Fibroblast of pulmonary artery (primary cell): ENCODE results near the gene XXYLT1.
A peak's percentile ranks its signal among the peaks of the same experiment; 100 is the strongest.

Source experiments
- DNase-seq: peaks from one replicate; pipeline ENCODE4 v3.0.0-alpha.2; 2010; ENCODE audit warnings: low read depth
- H3K4me3 ChIP-seq: replicated peaks from 2 replicates; pipeline ENCODE4 v1.5.1; 2011; ENCODE audit warnings: low read depth, mild to moderate bottlenecking, control low read depth, low read length, moderate library complexity
- TF ChIP-seq, protein P1 (sequence below): IDR thresholded peaks from 2 replicates; pipeline ENCODE4 v1.5.1; 2011; ENCODE audit warnings: mild to moderate bottlenecking, control low read depth, low read length, inconsistent platforms; ENCODE audit errors: missing control alignments

The XXYLT1 gene

DNA sequence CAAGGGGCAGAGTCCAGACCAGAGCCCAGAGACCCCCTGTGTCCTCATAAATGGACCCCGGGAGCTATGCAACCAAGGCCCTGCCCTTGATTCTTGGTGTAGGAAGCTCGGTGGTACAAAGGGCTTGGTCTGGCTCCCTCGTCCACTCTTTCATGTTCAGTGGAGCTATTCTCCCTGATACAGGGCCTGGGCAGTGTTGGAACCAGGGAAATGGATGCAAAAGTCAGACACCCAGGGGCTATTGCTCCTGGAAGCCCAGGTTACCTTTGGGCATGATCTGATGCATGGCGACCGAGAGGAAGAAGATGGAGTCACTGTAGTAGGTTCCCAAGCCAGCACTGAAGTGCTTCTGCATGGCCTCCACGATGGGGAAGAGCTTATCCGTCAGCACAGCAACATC, 44.5 kb downstream of the XXYLT1 start:
- no peak for DNase-seq
- TF ChIP-seq, protein P1, sequence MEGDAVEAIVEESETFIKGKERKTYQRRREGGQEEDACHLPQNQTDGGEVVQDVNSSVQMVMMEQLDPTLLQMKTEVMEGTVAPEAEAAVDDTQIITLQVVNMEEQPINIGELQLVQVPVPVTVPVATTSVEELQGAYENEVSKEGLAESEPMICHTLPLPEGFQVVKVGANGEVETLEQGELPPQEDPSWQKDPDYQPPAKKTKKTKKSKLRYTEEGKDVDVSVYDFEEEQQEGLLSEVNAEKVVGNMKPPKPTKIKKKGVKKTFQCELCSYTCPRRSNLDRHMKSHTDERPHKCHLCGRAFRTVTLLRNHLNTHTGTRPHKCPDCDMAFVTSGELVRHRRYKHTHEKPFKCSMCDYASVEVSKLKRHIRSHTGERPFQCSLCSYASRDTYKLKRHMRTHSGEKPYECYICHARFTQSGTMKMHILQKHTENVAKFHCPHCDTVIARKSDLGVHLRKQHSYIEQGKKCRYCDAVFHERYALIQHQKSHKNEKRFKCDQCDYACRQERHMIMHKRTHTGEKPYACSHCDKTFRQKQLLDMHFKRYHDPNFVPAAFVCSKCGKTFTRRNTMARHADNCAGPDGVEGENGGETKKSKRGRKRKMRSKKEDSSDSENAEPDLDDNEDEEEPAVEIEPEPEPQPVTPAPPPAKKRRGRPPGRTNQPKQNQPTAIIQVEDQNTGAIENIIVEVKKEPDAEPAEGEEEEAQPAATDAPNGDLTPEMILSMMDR: no peak
- H3K4me3 ChIP-seq: no peak overlapping the region

DNA sequence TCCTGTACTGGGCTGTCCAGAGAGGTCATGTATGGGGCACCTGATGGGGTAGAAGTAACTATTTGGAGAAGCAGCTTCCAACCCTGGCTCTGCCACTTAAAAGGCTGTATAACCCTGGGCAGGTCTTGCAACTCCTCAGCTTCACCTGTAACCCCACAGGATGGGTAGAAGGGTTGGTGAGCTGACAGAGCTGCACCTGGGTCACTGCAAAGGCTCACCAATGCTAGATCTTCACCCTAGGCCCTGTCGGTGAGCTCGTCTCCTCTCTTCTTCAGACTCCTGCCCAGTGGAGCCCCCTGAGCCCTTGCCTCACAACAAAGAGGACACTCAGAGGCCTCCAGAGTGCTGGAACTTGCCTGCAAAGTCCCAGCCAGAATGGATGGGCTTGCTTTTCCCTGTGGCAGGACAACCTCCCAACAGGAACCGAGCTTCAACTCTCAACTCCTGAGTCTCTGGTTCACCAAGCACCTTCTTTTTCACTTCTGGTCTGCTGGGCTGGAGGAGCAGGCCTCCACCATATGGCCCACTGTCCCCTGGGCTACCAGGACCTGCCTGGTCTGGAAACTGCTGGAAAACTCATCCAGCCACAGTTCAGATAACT, 45.9 kb downstream of the XXYLT1 start:
- H3K4me3 ChIP-seq: no peak overlapping the region
- DNase-seq: no peak
- TF ChIP-seq, protein P1: no peak

DNA sequence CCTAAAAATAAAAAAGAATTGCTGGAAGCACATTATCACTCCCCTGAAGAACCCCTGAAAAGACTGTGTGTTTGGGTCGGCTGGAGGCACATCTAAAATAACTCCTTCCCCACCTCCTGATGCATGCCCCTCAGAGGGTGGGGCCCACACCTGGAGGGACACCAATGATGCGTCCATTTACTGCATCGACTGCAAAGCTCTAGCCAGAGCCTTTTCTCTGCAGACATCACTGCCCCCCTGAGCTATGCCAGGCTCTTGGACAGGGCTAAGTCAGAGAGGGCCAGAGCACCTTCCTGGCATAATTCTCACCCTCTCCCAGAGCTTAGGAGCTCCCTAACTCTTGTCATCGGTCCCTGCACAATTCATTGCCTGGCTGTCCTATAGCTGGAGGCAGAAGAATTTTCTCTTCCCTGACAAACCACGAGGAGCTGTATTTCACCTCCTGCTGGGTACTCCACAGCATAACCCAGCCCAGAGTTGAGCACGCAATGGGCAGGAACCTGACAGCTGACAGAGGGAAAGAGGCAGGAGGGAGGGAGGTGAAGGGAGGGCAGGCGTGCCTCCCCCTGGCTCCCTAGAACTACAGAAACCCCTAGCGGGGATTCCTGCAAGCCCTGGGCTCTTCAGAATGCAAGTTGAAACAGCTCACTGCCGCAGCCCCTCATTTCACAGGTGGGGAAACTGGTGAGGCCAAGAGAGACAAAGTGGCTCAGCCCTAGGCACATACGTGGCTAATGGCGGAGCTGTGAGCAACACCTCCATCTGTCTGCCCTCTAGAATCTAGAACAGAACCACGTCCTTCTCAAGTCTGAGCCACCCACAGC, 46.6 kb downstream of the XXYLT1 start:
- no peak for DNase-seq
- no peak overlapping the region for H3K4me3 ChIP-seq

DNA sequence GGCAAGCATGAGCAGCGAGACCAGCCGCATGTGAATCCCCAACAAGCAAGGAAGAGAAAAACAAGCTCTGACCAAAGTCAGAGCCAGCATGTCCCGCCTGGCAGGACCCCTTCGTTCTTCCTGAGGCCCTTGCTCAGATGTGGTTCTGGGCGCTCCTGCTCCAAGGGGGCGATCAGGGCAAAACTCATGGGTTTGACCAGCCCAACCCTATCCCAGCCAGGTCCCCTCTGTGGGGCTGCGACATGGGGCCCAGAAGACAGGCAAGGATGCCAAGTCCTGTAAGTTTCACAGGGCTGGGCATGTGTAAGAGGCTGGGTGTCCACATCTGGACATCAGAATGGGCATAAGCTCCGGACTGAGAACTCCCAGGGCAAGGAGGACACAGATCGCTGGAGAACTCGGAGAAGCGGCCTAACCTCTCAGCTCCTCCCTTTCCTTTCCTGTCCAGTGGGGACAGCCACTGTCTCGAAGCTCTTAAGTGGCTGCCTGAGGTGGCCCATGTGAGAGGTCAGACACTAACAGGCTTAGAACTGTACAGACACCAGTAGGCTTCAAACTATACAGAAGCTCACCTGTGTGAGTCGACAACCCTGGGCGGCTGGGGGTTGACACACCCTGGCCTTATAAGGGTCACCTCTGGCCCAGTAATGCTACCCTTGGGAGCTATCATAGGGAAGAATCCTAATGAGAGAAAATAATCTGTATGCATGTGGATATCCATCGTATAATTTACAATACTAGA, 48.9 kb downstream of the XXYLT1 start:
- no peak for DNase-seq
- TF ChIP-seq, protein P1: no peak
- H3K4me3 ChIP-seq: no peak overlapping the region

More for the DNA sequence above, 46.6 kb downstream of the XXYLT1 start:
- TF ChIP-seq, protein P1: no peak

DNA sequence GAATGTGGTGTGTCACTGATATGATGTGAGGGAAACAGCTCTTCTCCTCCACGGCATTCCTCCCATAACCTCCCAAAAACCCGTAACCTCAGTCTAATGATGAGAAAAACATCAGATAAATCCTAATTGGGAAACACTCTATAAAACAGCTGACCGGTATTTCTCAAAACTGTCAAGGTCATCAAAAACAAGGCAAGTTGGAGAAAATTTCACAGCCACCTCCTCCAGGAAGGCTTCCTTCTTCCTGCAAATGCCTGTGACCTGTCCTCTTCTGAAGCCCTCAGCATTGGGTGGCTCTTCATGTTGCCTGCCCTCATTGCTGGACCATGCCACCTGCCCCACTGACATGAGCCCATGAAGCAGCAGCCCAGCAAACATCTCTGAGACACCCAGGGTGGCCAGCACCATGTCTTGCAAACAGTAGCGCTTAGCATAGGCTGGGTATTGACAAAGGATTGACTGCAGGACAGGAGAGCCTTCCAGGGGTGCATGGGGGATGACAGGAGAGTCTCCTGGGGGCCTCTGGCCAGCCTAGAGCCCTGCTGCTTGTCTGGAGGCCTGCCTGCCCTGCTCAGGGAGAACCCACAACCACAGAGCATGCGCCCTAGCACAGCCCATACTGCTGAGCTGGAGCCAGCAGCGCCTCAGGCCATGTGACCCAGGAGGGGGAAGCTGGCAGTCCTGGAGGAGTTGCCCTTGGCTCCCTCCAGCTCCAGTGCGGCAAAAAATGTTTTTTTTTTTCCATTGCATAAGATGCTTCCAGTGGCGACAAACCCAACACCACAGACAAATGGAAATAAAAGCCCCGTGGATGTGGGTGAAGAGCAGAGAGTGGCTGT, 49.7 kb downstream of the XXYLT1 start:
- TF ChIP-seq, protein P1: no peak
- no peak overlapping the region for H3K4me3 ChIP-seq
- DNase-seq: peak; percentile 58
